WTC11 (cell line): ENCODE data around the gene ABCC4. TPM values are rescaled to one million over a fixed set of nuclear protein-coding genes. Genes with fewer than 3 reads are reported as not detected.

Experiments
- ATAC-seq: fragments of 200-7000 bp; cut with Tn5 transposase; 2 replicates; pipeline ENCODE4 v1.10.0; 2021; ENCODE audit warnings: mild to moderate bottlenecking, moderate library complexity
- CTCF ChIA-PET: fragments of 300-600 bp; sonication (Branson Sonifier 250); formaldehyde crosslinking; loops from one replicate; lab custom pipeline; 2021; ENCODE audit warnings: antibody characterized with exemption; lab: Charles Lee
- POLR2A ChIA-PET: fragments of 350-600 bp; sonication (Branson Sonifier 250); formaldehyde crosslinking; loops from one replicate; lab custom pipeline; 2021; ENCODE audit warnings: antibody characterized with exemption; lab: Charles Lee
- DNase-seq: peaks from one replicate; pipeline ENCODE4 v3.0.0; 2021; ENCODE audit warnings: low spot score
- H3K27ac Mint-ChIP-seq: 2 replicates; pipeline ENCODE4 v1.8.0; 2021; ENCODE audit warnings: mixed read lengths
- H3K27me3 Mint-ChIP-seq: 2 replicates; pipeline ENCODE4 v1.8.0; 2021; ENCODE audit warnings: low read depth, mild to moderate bottlenecking, moderate library complexity, mixed read lengths
- H3K36me3 Mint-ChIP-seq: 2 replicates; pipeline ENCODE4 v1.8.0; 2021; ENCODE audit warnings: mixed read lengths
- H3K4me1 Mint-ChIP-seq: 2 replicates; pipeline ENCODE4 v1.8.0; 2022; ENCODE audit warnings: mixed read lengths
- H3K4me3 Mint-ChIP-seq: 2 replicates; pipeline ENCODE4 v1.8.0; 2021; ENCODE audit warnings: mild to moderate bottlenecking, moderate library complexity, mixed read lengths
- H3K9me3 Mint-ChIP-seq: 2 replicates; pipeline ENCODE4 v1.8.0; 2021; ENCODE audit warnings: mixed read lengths
- AFF4 ChIP-seq: sonication (generic); formaldehyde crosslinking; IDR thresholded peaks from 2 replicates; pipeline ENCODE4 v1.8.1; 2023; ENCODE audit warnings: mild to moderate bottlenecking, missing genetic modification reagents, borderline replicate concordance
- ETV6 ChIP-seq: sonication (generic); formaldehyde crosslinking; IDR thresholded peaks from 2 replicates; pipeline ENCODE4 v1.8.1; 2022; ENCODE audit warnings: mild to moderate bottlenecking, missing genetic modification reagents
- FOXK1 ChIP-seq: sonication (generic); formaldehyde crosslinking; IDR thresholded peaks from 2 replicates; pipeline ENCODE4 v1.8.0; 2022; ENCODE audit warnings: mild to moderate bottlenecking, moderate library complexity, missing genetic modification reagents
- HMGA2 ChIP-seq: fragments of 250-450 bp; sonication (Bioruptor Pico); IDR thresholded peaks from 2 replicates; pipeline ENCODE4 v1.4.0; 2021; ENCODE audit warnings: mild to moderate bottlenecking, moderate library complexity
- JUN ChIP-seq: sonication (generic); formaldehyde crosslinking; IDR thresholded peaks from 2 replicates; pipeline ENCODE4 v1.8.0; 2023; ENCODE audit warnings: mild to moderate bottlenecking, missing genetic modification reagents
- NFATC4 ChIP-seq: fragments of 250-450 bp; sonication (Bioruptor Pico); IDR thresholded peaks from 2 replicates; pipeline ENCODE4 v1.9.0; 2021; ENCODE audit warnings: mild to moderate bottlenecking
- NFE2L1 ChIP-seq: sonication (generic); formaldehyde crosslinking; IDR thresholded peaks from 2 replicates; pipeline ENCODE4 v1.8.1; 2023; ENCODE audit warnings: missing genetic modification reagents
- TEAD4 ChIP-seq: sonication (generic); formaldehyde crosslinking; IDR thresholded peaks from 2 replicates; pipeline ENCODE4 v1.8.0; 2022; ENCODE audit warnings: mild to moderate bottlenecking, missing genetic modification reagents
- ZBTB21 ChIP-seq: sonication (generic); formaldehyde crosslinking; IDR thresholded peaks from 2 replicates; pipeline ENCODE4 v1.8.1; 2023; ENCODE audit warnings: mild to moderate bottlenecking, missing genetic modification reagents, borderline replicate concordance
- ZNF232 ChIP-seq: sonication (generic); formaldehyde crosslinking; IDR thresholded peaks from 2 replicates; pipeline ENCODE4 v1.8.0; 2022; ENCODE audit warnings: mild to moderate bottlenecking, missing genetic modification reagents
- ZNF281 ChIP-seq: sonication (generic); formaldehyde crosslinking; IDR thresholded peaks from 2 replicates; pipeline ENCODE4 v1.8.0; 2023; ENCODE audit warnings: mild to moderate bottlenecking, missing genetic modification reagents
- ZNF416 ChIP-seq: fragments of 250-450 bp; sonication (Bioruptor Pico); IDR thresholded peaks from 2 replicates; pipeline ENCODE4 v1.9.0; 2021; ENCODE audit warnings: mild to moderate bottlenecking, inconsistent platforms
- ZNF425 ChIP-seq: fragments of 250-450 bp; sonication (Bioruptor Pico); conservative IDR thresholded peaks from 2 replicates; pipeline ENCODE4 v1.9.0; 2021; ENCODE audit warnings: mild to moderate bottlenecking
- ZSCAN18 ChIP-seq: fragments of 250-450 bp; sonication (Bioruptor Pico); IDR thresholded peaks from 2 replicates; pipeline ENCODE4 v2.1.2; 2022; ENCODE audit warnings: mild to moderate bottlenecking, moderate library complexity
- total RNA-seq: library from RNA; stranded (reverse); gene quantifications from 3 replicates; pipeline ENCODE4 v1.2.3, GENCODE V29; 2021
- TF ChIP-seq, protein P1 (sequence below): sonication (generic); formaldehyde crosslinking; conservative IDR thresholded peaks from 2 replicates; pipeline ENCODE4 v1.8.1; 2022; ENCODE audit warnings: mild to moderate bottlenecking, missing genetic modification reagents
- TF ChIP-seq, protein P2 (sequence below): fragments of 250-450 bp; sonication (Bioruptor Pico); IDR thresholded peaks from 2 replicates; pipeline ENCODE4 v1.8.0; 2021; ENCODE audit warnings: mild to moderate bottlenecking
- TF ChIP-seq, protein P3 (sequence below): sonication (generic); formaldehyde crosslinking; conservative IDR thresholded peaks from 2 replicates; pipeline ENCODE4 v1.8.1; 2023; ENCODE audit warnings: mild to moderate bottlenecking, low read depth, missing genetic modification reagents, moderate library complexity

The ABCC4 gene
- total RNA-seq, 1 experiment from 2014 or later: 7.2 TPM

GRCh38 chr13:95180513-95181245, 120.6 kb downstream of the ABCC4 start (continued):
- TF ChIP-seq ZNF281 (CRISPR knock-in tag) (no peak), FOXK1 (CRISPR knock-in tag) (no peak), ZNF416 (CRISPR knock-in tag) (no peak), ZBTB21 (CRISPR knock-in tag) (no peak), ZSCAN18 (CRISPR knock-in tag) (no peak)
- TF ChIP-seq, protein P1, sequence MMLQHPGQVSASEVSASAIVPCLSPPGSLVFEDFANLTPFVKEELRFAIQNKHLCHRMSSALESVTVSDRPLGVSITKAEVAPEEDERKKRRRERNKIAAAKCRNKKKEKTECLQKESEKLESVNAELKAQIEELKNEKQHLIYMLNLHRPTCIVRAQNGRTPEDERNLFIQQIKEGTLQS (CRISPR knock-in tag): no peak
- TF ChIP-seq, all 79 proteins: peak for 0

GRCh38 chr13:95176611-95177259, 124.5 kb downstream of the ABCC4 start:
- ChIA-PET POLR2A (no interaction called here), CTCF (no interaction called here)
- H3K4me1 Mint-ChIP-seq: peaks cover 5% of the 10 kb centered on the region; the same call in 1 of the 2 replicates
- H3K27ac Mint-ChIP-seq: no peak overlapping the region
- H3K27me3 Mint-ChIP-seq: no peaks in the 10 kb centered on the region; the same call in 1 of the 2 replicates
- H3K9me3 Mint-ChIP-seq: no peaks in the 10 kb centered on the region
- H3K4me3 Mint-ChIP-seq: no peak overlapping the region
- no peak for ATAC-seq
- DNase-seq: no peak
- H3K36me3 Mint-ChIP-seq: peaks cover 3% of the 10 kb centered on the region; the same call in 1 of the 2 replicates
- TF ChIP-seq, protein P1 (CRISPR knock-in tag): no peak
- TF ChIP-seq HMGA2 (CRISPR knock-in tag): no peak
- TF ChIP-seq NFE2L1 (CRISPR knock-in tag): no peak
- no peak for TF ChIP-seq NFATC4 (CRISPR knock-in tag)
- TF ChIP-seq, protein P2, sequence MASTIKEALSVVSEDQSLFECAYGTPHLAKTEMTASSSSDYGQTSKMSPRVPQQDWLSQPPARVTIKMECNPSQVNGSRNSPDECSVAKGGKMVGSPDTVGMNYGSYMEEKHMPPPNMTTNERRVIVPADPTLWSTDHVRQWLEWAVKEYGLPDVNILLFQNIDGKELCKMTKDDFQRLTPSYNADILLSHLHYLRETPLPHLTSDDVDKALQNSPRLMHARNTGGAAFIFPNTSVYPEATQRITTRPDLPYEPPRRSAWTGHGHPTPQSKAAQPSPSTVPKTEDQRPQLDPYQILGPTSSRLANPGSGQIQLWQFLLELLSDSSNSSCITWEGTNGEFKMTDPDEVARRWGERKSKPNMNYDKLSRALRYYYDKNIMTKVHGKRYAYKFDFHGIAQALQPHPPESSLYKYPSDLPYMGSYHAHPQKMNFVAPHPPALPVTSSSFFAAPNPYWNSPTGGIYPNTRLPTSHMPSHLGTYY (CRISPR knock-in tag): no peak
- no peak for TF ChIP-seq ZNF232 (CRISPR knock-in tag)
- TF ChIP-seq FOXK1 (CRISPR knock-in tag): no peak
- no peak for TF ChIP-seq JUN (CRISPR knock-in tag)
- TF ChIP-seq, protein P3, sequence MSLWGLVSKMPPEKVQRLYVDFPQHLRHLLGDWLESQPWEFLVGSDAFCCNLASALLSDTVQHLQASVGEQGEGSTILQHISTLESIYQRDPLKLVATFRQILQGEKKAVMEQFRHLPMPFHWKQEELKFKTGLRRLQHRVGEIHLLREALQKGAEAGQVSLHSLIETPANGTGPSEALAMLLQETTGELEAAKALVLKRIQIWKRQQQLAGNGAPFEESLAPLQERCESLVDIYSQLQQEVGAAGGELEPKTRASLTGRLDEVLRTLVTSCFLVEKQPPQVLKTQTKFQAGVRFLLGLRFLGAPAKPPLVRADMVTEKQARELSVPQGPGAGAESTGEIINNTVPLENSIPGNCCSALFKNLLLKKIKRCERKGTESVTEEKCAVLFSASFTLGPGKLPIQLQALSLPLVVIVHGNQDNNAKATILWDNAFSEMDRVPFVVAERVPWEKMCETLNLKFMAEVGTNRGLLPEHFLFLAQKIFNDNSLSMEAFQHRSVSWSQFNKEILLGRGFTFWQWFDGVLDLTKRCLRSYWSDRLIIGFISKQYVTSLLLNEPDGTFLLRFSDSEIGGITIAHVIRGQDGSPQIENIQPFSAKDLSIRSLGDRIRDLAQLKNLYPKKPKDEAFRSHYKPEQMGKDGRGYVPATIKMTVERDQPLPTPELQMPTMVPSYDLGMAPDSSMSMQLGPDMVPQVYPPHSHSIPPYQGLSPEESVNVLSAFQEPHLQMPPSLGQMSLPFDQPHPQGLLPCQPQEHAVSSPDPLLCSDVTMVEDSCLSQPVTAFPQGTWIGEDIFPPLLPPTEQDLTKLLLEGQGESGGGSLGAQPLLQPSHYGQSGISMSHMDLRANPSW (CRISPR knock-in tag): no peak
- no peak for TF ChIP-seq ZNF425 (CRISPR knock-in tag)
- no peak for TF ChIP-seq AFF4 (CRISPR knock-in tag)
- TF ChIP-seq TEAD4 (CRISPR knock-in tag): no peak
- TF ChIP-seq ETV6: no peak
